SU-DHL-6 (cell line): ENCODE measurements around the gene CADM2.

Experiments used
- CTCF ChIP-seq: fragments of 200-600 bp; sonication (generic); IDR thresholded peaks from one replicate; pipeline ENCODE4 v1.5.1; 2017; ENCODE audit warnings: antibody characterized with exemption, mild to moderate bottlenecking, low read length, moderate library complexity; ENCODE audit not compliant: insufficient read depth, poor library complexity, severe bottlenecking
- EZH2phosphoT487 ChIP-seq: fragments of 200-600 bp; sonication (generic), shearing (Covaris generic); conservative IDR thresholded peaks from 2 replicates; pipeline ENCODE4 v1.6.1; 2018; ENCODE audit warnings: mild to moderate bottlenecking, antibody characterized with exemption, low read length, moderate library complexity, mixed read lengths

GRCh38 chr3:85571835-85572234, 613.0 kb downstream of the CADM2 start:
- TF ChIP-seq CTCF (no peak), EZH2phosphoT487 (no peak)
